ENCODE results near the gene RPS26.

RPS26 gene

DNA sequence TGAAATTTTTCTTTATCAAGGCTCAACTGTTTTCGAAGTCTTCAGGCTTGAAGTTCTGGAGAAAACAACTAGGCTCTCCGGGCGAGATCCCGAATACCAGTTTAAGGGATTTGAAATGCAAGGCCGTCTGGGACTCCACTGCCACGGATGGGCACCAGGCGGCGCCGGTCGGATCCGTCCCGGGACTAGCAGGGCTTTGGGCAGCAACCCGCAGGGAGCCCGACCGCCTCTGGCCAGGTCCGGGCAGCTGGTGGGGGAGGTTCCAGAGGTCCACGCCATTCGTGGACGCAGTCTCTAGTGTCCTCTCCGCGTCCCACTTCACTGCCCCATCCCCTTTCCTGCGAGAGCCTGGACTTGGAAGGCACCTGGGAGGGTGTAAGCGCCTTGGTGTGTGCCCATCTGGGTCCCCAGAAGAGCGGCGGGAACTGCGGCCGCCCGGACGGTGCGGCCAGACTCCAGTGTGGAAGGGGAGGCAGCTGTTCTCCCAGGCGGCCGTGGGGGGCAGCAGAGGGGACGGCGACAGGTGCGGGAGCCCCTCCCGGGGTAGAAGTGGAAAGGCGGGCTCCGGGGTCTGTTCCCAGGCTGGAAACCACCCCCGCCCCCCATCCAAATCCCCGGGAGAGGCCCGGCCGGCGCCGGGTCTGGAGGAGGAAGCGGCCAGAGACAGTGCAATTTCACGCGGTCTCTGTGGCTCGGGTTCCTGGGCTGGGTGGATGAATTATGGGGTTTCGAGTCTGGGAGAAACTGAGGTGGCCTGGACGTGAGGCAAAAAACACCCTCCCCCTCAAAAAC, 37.4 kb downstream of the RPS26 start:
- DNase-seq = peak; percentile 51

GRCh38 chr12:56079723-56080555, 38.2 kb downstream of the RPS26 start, which contains the start of gene ERBB3:
Gene ERBB3, plus strand, starts transcription at chr12:56080165. Its CDS starts 136 bp downstream, at chr12:56080301.
- DNase-seq = peak; percentile 62

DNA sequence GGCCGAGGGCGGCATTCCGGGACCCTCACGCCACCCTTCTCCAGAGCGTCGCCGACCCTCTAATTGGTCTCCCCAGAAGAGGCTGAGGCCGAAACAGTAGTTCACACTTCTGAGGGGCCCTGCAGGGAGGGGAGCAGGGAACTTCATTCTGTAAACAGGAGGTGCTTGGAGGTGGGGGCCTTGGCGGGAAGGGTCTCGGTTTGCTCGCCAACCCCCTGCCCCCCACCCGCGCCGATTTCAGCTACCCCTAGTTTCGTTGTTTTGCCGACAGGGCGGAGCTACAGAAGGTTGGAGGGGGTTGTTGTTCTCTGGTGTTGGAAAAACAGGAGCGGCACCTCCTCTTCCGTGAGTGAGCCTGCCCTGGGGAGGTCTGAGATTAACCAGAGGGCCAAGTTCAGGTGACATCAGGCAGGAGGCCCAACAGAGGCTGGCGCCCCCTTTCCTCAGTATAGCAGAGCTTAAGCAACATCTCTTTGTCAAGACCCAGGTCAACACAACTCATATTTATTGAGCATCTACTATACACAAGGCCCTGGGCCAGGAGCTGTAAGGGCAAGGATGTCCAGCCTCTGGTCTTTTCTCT, 38.9 kb downstream of the RPS26 start:
- DNase-seq = no peak

DNA sequence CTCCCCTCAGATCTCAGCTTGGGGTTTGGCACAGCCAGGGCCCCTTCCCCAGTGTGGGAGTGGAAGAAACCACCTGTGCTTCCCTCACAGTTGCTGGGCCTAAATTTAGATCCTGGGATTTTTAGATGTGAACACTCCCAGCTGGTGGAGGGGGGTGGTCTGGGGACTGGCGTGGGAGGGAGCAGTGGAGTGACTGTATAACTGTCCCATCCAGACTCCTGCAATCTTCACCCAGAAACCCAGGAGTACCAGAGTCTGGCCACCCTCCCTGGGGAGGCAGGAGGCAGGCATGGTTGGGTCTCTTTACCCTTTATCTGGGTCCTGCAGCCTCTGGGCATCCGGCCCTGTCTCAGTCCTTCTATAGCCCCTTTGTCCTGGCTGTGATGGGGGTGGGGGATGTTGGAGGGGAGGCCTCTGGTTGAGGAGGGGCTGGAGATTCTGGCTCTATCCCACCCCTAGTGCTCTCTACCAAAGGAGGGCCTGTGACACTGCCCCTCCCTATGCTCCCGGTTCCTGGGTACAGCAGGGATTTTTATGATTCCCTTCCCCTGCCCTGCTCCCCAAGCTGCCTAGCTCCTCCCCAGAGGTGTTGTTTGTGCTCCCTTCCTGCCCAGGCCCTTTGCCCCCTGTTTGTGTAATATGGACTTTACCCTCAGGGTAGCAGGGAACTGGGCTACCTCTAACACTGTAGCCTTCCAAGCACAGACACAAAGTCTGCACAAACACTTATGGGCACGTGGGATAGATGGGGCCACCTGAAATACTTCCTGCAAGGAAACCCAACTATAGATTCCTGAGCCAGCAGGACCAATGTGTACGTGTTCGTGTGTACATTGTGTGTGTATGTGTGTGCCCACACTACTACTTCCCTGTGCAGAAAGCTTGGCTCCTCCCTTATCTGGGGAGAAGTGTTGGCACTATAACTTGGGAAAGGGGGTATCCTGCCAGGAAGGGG, 40.0 kb downstream of the RPS26 start:
- DNase-seq = no peak

- DNase-seq = no peak
Measured at GRCh38 chr12:56082382-56082781, 40.7 kb downstream of the RPS26 start.

DNA sequence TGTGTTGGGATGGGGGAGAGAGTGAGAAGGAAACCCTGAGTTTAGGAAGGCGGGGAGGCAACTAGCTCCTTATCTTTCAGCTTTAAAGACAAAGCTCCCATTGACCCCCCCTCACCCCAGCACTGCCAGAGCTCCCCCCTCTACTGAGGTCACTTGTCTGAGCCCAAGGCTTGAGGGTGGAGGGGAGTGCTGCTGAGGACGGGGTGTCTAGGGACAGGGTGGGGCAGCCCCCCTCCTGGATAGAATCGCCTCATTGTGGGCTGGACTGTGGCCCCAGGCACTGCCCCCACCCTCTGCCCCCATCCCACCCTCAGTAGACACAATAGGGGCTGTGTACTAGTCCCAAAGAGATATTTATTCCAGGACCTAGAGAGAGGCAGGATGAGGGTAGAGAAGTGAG, 41.2 kb downstream of the RPS26 start:
- no peak for DNase-seq

GRCh38 chr12:56084958-56085543, 43.3 kb downstream of the RPS26 start:
- no peak for DNase-seq

- DNase-seq = no peak
Measured at GRCh38 chr12:56086096-56086495, 44.4 kb downstream of the RPS26 start.

- no peak for DNase-seq
Measured at GRCh38 chr12:56086608-56087007, 44.9 kb downstream of the RPS26 start.

DNA sequence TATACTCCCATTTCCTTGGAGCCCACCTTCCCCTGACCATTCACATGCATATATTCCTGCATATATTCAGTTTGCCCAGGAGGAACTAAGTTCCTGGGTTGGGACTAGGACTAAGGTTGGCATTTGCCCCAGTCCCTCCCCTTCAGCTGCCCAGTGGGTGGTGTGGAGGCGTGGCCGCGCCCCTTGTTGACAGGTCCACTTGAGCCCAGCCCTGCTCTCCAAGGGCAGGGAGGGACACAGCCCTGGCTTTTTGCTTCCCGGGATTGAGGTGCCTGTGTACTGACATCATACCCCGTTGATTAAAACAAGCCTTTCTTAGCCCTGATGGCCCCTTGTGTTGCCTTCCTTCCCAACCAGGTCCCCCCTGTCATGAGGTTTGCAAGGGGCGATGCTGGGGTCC, 45.5 kb downstream of the RPS26 start:
- no peak for DNase-seq
